GM18873 (cell line): ENCODE measurements around the gene LYPD5.
"Not testable (repeated sequence)": the region's sequence is repeated elsewhere in the genome, so short reads cannot be mapped to it uniquely, and the experiment has no call there.

Experiments
- ATAC-seq: cut with Tn5 transposase; IDR thresholded peaks from one replicate; pipeline ENCODE4 v1.9.1; 2021; ENCODE audit warnings: mild to moderate bottlenecking, moderate library complexity, moderate number of reproducible peaks; ENCODE audit not compliant: unreplicated experiment, low FRiP score

LYPD5 gene

DNA sequence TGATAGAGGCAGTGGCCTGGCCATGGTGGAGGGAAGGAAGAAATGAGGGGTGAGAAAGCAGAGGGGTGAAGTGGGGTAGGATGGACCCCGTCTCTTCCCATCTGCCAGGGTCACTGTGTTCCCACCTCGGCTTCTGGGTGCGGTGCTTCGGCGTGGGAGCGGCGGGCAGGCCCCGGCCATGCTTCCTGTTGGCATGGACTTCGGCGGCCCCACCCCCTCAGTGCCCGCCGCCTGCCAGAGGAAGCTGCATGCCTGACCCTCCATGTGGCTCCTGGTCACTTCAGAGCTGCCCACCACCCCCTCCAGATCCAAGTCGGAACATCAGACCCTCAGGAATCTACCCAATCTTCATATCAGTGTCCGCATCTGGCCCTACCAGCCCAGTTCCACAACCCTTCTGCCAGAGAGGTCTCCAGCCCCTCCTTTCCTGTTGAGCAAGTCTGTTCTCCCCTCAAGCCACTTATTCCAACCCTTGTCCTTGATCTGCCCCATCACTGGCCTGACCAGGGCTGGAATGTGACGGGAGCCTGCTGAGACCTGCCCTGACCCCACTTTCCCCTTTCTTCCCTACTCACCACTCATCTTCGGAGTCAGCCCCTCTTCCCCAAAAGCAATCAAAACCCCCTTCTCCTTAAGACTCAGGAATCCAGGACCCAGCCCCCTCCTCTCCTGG is 23.0 kb downstream of the LYPD5 start:
- no peak for ATAC-seq

DNA sequence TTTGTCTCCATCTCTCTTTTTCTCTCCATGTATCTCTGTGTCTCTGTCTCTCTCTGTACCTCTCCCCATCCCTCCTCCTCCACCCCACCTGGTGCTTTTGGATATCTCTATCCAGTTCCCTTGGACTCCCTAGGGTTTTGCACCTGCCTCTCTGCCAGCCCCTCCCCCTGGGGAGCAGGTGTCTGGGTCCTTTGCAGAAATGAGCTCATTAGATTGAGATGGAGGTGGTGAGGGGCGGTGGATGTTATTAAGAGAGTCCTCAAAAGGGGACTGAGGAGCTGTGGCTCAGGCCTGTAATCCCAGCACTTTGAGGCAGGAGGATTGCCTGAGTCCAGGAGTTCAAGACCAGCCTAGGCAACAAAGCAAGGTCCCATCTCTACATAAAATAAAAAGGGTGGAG is 23.6 kb downstream of the LYPD5 start:
- ATAC-seq: no peak

DNA sequence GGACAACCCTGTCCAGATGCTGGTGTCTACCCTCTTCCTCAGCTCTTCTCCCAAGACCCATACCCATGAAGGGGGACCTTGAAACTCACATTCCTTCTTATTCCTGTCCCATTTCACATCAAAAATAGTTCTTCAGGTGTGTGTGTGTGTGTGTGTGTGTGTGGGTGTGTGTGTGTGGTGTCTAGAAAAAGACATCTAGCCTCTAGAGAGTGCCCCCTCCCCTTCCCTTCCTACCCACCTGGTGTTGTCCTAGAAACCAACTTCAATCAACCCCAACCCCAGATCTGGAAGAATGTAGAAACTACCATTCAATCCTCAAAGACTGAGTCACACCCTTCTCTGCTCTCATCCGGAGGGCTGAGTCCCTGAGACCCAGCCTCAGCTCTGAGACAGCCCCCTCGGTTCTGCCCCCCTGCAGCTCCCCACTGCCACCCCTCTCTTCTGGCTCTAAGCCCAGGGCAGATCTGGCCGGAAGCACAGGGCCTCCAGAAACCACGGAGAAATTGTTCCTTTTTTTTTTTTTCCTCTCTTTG is 25.0 kb downstream of the LYPD5 start:
- no peak for ATAC-seq

DNA sequence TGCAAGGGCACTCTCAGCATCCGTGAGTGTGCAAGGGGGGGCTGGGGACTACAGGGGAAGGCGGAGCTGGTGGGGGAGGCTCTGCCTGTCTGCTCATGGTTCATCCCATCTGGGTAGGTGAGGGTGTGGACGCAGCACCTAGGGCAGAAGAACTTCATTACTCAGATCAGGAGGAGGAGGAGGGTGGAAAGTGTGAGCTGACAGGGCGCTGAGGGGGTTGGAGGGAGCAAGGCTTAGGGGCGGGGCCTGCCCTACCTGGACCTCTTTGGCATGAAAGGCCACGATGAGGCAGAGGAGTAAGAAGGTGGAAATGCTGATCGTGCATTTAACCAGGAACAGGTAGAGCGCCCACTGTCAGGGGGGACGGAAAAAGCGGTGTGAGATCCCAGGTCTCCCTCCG is 26.0 kb downstream of the LYPD5 start:
- no peak for ATAC-seq

DNA sequence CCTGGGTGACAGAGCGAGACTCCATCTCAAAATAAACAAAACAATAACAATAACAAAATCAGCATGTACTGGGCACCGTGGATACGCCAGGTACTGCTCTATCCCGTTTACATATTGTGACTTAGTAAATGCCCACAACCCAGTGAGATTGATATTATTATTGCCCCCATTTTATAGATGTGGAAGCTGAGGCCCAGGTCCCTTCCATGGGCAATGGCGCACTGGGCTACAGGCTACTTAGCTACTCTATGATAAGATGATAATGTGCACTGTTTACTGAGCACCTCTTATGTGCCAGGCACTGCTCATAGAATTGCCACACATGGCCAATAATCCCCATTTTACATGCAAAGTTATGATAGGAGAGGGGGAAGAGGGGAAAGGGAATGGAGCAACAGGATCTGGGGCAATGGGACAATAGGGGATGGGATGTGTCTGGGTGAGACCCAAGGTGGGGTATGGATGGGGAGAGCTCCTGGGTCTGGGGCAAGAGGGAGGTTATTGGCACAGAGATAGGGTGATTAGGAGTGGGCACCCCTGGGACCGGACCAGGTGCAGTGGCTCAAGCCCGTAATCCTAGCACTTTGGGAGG is 26.9 kb downstream of the LYPD5 start:
- no peak for ATAC-seq

DNA sequence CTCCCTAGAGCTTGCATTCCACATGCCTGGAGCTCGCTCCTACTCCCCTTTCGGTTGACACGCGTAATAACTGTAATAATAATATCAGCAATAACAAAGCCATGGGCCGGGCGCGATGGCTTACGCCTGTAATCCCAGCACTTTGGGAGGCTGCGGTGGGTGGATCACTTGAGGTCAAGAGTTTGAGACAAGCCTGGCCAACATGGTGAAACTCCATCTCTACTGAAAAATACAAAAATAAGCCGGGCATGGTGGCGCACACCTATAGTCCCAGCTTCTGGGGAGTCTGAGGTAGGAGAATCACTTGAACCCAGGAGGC is 27.3 kb downstream of the LYPD5 start:
- not testable (repeated sequence) for ATAC-seq

DNA sequence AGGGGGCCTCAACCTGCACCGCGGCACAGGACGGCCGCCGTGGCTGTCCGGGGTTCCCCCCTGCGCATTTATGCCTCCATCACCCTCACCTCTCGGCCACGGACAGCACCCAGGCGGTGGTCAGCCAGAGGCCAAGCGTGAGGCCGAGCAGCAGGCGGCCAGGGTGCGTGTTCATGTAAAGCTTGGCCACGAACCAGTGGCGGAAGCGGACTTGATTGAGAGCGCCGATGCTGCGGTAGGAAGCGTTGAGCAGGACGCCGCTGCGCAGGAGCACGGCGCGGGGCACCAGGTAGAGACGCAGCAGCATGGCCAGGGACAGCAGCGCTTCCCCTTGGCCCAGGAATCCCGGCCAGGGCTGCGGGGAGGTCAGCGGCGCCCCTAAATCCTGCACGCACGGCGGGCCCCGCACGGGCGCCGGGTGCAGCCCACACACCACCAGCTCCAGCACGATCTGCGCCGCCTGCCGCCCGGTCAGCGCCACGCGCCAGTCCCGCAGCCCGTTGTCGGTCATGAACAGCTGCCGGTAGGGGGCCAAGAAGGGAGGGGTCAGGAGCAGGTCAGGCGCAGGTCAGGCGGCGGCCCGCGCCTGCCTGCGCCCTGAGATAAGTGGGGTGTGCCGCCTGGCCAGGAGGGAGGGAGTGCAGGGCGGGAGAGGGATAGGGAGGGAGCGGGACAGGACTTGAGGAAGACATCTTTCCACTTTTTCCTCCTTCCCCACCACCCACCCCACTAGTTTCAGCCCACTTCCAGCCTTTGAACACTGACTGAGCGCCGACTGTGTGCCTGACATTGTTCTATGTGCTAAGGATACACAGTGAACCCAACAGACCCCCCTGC is 27.9 kb downstream of the LYPD5 start:
- no peak for ATAC-seq

DNA sequence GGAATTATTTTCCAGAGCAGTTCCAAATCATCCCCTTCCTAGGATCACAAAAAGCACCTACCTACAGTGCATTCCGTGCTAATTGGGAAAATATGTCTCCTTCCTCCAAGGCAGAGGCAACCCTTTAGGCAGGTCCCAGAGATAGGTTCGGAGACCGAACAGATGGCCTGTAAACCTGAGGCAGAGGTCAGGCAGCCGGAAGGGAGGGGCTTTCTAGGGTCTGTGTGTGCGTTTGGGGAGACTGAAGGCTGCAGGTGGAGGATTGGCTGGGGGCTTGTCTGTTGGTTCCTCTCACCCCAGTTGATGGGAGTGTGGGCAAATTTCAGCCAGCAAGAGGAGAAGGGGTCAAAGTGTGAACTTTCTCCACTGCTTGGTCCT is 28.5 kb downstream of the LYPD5 start:
- ATAC-seq: no peak

DNA sequence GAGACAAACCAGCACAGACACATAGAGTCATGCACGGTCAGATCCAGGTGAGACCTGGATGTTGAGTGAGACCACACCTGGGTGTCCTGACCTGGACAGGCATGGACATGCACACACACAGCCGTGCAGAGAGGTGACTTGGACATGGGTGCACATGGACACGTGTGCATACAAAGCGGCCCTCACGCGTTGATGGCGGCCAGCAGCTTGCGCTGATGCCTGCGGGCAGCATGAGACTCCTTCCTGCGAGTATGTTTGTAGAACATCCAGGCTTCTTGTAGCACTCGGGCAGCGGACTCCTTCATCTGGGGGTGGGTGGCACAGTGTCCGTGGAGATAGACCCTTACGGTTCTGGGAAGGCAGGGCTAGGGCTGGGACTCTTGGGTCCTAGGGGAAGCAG is 33.0 kb downstream of the LYPD5 start:
- no peak for ATAC-seq

DNA sequence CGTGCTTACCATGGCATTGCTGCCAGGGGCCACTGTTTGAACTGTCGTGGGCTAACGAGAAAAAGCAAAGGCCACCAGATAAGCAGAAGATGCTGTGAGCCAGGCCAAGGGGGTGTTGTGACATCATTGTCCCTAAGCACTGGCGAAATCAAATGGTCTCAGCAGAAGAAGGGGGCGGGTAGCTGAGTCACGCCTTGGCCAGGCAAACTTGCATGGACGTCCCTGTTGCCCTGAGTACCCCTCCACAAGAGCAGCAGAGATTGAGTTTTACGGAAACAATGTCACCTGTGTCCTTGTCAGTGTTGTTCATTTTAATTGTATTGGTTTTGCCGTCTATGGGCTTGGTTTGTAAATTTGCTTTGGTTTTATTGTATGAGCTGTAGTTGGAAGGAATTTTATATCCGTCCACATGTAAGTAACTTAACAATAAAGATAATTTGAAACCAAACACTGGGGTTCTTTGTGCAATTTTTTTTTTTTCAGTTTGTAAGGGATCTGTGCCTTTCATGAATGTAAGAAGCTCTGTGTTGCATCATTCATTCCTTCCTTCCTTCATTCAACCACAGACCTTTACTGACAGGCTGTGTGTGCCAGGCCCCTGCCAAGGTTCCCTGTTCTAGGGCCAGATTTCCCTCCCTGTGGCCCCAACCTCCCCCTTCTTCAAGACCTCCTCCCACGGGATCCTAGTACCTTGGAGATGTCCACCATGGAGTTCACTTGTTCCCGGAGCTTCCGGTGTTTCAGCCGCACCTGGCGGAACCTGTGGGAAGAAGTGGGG is 33.8 kb downstream of the LYPD5 start:
- ATAC-seq: no peak

DNA sequence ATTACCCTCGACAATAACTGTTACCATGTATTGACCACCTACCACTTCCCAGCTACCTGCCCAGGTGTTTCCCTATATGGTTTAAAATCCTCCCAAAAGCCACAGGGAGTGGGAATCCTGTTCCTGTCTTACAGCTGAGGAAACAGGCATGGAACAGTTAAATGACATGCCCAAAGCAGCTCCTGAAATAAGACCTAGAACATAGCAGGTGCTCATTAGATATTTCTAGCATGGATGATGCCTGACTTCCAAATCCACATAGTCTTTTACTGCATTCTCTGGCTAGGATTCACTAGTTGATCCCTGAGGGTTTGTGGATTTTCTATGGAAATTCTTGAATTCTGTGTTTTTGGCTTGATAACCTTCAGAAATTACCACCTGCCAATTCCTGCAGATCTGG is 34.4 kb downstream of the LYPD5 start:
- no peak for ATAC-seq

DNA sequence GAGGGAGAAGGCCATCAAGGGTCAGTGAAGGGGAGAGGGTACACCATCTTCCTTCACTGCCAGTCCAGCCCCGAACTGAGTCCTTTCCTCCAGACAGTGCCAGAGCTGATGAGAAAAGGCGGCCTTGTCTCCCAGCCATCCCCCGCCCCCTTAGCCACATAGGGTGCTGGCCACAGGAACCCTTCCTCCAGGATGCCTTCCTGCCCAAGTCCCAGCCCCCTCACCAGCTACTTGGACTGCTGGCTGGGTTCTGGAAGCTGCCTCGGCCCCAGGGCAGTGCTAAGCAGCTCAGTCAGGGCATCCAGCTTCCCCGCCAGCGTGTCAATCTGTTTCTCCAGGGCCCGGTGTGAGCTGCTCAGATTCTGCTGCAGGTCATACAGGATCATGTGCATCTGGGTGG is 34.9 kb downstream of the LYPD5 start:
- ATAC-seq: no peak

DNA sequence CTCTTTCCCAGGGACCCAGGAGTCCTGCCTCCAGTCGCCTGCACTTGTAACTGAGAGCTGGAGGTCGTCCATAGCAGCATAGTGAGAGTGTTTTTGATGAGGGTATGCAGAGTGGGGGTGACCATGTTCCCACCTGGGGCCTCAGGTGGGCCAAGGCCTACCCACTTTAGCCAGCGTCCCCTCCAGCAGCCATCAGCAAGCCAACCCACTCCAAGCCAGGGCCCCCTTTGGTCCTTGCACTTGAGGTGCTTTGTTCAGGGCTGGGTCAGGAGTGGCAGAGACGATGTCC is 35.5 kb downstream of the LYPD5 start:
- ATAC-seq: no peak

DNA sequence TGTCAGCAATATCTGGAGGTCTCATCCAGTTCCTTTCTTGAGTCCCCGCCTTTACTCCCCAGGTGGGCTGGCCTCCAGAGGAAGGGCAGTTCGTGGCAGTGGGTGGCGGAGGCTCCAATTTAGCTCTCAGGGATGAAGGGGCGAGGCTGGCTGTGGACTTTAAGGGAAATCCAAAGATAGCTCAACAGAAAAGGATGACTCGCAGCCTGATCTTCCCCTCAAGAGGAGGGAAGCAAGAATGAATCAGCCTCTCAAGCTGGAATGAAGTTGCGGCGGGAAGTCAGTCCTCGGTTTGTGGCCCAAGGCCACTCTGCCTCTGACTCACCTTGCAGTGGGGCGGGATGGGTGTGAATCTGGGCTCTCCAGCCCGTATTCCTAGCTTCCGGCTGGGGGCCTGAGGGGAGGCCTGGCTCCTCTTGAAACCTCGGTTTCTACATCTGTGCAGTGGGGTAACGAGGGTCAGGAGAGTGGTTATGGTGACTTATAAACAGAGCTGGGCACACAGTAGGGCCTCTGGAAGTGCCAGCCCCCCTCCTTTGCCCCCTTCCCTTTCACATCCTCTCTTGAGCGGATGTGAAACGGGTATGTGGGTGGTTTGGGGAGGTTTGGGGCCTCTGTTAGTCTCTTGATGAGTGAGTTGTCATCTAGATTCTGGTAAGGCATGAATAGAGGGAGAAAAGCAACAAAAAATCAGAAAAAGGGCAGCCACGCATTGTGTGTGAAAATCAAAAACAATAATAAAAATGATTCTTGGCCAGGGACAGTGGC is 37.0 kb downstream of the LYPD5 start:
- ATAC-seq: peak; percentile 64

DNA sequence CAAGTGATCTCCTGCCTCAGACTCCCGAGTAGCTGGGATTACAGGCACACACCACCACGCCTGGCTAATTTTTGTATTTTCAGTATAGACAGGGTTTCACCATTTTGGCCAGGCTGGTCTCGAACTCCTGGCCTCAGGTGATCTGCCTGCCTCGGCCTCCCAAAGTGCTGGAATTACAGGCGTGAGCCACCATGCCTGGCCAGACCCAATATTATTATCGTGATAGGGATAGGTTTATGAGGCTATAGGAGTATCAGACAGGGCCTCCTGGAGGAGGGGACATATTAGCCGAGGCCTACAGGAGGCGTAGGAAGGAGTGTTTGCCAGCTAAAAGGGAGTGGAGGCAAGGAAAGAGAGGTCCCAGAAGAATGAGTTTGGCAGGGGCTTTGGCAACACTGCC is 37.6 kb downstream of the LYPD5 start:
- not testable (repeated sequence) for ATAC-seq

DNA sequence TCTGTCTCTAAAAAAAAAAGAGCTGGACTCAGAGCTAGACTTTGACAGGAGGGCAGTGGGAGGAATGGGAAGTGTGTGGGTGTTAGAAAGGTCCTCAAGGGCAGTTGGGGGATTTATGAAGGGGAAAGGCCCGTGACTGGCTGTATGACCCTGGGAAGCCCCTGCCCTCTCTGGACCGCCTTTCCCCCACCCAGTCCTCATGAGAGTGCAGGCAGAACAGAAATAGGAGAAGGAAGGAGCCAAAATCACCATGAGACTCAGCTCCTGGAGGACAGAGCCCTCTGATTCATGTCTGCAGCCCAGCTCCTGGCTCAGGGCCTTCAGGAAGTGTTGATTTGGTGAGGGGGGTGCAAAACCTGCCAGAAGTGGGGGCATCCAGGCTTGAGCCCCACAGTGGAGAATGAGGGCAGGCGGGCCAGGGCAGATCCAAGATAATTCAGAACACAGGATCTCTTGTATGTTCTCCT is 38.7 kb downstream of the LYPD5 start:
- ATAC-seq: no peak

DNA sequence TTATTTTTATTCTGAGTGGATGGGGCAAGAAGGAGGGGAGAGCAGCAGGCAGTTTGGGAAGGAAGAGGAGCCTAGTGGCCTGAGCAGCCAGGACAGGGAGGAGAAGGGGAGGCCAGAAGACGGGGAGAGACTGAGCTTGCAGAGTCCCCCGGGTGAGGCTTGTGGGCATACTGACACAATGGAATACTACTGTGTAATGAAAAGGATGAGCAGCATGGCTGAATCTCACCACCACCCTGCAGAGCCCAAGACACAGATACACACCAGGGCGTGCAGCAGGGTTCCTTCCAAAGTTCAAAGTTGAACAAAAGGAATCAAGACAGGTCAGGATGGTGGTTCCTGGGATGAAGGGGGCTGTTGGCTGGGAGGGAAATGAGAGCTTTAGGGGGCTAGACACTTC is 39.4 kb downstream of the LYPD5 start:
- no peak for ATAC-seq

DNA sequence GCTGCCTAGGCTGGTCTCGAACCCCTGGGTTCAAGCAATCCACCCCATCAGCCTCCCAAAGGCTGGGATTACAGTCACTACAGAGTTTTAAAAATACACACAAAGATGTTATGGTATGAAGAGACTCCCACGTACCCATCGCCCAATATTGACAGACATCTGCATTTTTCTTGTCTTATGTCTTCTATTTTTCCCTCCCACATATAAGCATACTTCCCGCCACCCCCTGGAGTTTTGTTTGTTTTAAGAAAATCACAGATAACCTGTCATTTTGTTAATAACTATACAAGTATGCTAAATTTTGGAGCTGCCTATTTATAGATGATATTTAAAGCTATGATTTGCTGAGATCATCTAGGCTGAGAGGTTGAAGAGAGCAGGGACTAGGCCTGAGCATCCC is 41.3 kb downstream of the LYPD5 start:
- ATAC-seq: no peak

DNA sequence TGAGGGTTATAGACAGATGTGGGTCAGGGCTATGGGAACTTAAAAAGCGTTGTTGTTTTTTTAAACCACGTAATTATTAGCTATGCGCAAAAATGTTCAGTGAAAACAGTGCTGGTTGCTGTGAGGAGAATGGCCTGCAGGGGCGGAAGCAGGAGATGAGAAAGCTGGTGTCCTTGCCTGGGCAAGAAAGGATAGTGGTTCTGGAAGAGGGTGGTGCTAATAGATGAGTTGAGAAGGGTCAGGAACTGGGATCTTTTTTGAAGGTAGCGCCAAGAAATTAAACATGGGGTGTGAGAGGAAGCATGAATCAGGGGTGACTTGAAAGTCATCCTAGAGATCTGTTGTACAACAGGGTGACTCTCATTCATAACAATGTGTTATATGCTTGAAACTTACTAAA is 42.7 kb downstream of the LYPD5 start:
- ATAC-seq: no peak

DNA sequence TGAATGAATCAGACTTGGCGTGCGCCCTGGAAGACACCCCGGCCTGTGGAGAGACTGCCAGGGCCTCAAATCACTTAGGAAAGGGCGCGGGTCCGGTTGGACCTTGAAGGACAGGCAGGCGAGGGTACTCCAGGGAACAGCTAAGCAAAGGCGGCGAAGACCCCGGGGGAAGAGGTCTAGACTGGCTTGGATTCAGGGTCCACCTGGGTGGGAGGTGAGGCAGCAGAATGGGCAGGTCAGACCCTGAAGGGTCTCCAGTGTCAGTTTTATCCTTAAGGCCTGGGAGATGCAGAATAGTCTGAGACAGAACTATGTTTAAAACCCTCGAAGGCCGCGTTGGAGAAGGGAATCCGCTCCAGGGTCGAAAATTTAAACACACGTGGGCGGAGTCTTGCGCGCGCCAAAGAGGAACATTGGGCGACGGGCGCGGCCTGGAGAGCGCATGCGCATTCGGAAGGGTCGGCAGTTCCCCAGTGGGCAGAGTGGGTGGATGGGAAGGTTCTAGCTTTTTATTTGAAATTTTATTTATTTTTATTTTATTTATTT is 46.9 kb downstream of the LYPD5 start:
- no peak for ATAC-seq
